GM10266 (cell line): ENCODE data around the gene FNDC10.

Experiments used
- DNase-seq: peaks from one replicate; pipeline ENCODE4 v3.0.0; 2012; ENCODE audit errors: extremely low spot score
- TF ChIP-seq, protein P1 (sequence below): IDR thresholded peaks from 2 replicates; pipeline ENCODE4 v1.5.1; 2012; ENCODE audit warnings: mild to moderate bottlenecking, low read depth; ENCODE audit not compliant: control insufficient read depth, insufficient read depth; ENCODE audit errors: missing control alignments

FNDC10 gene

DNA sequence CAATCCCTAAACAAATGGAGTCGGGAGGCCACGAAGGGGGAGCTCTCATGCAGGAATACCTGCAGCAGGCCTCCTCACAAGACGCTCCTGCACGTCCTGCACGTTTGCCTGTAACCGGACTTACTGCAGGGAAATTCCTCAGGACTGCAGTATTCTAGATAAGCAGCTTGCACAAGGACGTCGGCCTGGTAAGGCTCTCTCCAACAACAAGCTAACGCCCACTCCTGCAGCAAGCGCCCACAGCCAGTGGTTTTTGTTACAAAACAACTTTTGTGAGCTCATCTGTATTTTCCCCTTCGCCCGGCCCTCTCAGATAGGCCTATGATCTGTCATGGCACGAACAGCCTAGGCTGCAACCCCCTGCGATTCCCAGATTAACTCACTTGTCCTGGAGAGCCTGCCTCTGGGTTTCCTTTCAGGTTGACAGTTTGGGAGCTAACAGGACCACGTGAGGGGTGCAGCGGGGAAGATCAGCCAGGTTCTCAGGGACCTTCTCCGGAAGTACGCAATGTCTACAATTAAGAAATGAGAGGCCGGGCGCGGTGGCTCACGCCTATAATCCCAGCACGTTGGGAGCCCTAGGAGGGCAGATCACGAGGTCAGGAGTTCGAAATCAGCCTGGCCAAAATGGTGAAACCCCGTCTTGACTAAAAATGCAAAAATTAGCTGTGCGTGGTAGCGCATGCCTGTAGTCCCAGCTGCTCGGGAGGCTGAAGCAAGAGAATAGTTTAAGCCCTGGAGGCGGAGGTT, 14.4 kb upstream of the FNDC10 start:
- TF ChIP-seq, protein P1, sequence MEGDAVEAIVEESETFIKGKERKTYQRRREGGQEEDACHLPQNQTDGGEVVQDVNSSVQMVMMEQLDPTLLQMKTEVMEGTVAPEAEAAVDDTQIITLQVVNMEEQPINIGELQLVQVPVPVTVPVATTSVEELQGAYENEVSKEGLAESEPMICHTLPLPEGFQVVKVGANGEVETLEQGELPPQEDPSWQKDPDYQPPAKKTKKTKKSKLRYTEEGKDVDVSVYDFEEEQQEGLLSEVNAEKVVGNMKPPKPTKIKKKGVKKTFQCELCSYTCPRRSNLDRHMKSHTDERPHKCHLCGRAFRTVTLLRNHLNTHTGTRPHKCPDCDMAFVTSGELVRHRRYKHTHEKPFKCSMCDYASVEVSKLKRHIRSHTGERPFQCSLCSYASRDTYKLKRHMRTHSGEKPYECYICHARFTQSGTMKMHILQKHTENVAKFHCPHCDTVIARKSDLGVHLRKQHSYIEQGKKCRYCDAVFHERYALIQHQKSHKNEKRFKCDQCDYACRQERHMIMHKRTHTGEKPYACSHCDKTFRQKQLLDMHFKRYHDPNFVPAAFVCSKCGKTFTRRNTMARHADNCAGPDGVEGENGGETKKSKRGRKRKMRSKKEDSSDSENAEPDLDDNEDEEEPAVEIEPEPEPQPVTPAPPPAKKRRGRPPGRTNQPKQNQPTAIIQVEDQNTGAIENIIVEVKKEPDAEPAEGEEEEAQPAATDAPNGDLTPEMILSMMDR = no peak
- DNase-seq = no peak

DNA sequence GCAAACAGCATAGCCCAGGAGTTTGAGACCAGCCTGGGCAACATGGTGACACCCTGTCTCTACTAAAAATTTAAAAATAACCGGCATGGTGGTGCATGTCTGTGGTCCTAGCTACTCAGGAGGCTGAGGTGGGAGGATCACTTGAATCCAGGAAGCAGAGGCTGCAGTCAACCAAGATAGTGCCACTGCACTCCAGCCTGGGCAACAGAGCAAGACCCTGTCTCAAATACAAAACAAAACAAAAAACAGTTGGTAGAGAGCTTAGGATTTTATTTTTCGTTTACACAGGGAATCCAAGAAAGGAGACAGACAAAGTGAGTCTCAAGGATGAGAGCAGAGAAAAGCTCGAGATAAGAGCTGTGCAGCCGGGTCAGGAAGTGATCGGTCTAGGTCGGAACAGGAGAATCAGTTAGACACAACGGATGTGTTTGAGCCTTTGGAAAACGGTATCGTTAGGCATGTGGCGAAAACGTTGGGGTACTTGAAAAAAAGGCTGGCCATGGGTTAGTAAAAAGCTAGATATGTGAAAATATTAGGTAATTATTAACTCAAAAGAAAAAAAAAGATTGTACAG, 13.7 kb upstream of the FNDC10 start:
- no peak for DNase-seq
- TF ChIP-seq, protein P1 = no peak

DNA sequence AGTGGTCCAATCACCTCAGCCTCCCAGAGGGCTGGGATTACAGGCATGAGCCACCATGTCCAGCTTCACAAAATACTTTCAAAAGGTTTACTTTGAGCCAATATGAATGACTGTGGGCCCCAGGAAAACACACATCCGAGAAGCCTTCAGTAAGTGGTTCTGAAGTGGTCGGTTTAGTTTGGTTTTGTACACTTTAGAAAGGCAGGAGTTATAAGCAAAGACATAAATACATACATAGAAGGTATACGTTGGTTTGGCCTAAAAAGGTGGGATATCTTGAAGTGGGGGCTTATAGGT, 12.1 kb upstream of the FNDC10 start:
- TF ChIP-seq, protein P1 = no peak
- DNase-seq = no peak

DNA sequence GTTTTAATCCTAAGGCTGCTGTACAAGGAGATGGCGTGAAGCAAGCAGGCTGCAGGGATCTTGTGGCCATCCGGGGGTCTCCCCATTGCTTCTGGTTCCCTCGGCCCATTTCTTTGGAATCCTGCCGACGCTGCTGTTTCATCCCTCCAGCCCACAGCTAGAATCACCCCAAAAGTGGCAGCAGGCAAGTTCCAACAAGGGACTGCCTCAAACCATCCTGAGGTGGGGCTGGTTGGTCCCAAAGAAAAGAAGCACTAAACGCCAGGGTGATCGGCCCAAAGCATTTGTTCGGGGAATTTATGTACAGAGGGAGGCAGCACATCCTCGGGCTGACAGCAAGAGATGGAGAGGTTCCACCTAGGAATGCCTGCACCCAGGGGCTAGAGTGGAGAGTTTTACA, 10.9 kb upstream of the FNDC10 start:
- no peak for DNase-seq
- TF ChIP-seq, protein P1 = no peak

DNA sequence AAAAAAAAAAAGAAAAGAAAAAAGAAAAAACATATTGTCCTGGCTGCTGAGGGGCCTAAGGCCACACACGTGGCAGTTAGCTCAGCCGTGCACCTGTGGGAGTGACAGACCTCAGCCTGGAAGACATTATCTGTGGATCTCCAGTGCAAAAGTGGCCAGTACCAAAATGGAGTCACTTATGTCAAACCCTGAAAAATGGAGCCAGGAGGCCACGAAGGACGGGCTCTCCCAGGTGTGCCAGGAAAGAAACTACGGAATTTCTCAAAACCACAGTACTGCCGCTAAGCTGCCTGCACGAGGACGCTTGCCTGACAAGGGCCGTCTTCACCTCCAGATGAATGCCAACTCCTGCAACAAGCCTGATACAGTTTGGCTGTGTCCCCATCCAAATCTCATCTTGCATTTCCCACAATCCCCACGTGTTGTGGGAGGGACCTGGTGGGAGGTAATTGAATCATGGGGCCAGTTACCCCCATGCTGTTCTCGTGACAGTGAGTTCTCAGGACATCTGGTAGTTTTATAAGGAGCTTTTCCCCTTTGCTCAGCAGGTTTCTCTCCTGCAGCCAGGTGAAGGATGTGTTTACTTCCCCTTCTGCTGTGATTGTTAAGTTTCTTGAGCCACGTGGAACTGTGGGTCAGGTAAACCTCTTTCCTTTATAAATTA, 10.0 kb upstream of the FNDC10 start:
- no peak for DNase-seq
- TF ChIP-seq, protein P1 = no peak

DNA sequence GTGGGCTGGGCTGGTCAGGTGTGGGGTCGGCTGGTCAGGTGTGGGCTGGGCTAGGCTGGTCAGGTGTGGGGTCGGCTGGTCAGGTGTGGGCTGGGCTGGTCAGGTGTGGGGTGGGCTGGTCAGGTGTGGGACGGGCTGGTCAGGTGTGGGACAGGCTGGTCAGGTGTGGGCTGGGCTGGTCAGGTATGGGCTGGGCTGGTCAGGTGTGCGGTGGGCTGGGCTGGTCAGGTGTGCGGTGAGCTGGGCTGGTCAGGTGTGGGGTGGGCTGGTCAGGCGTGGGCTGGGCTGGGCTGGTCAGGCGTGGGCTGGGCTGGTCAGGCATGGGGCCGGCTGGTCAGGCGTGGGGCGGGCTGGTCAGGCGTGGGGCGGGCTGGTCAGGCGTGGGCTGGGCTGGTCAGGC, 6.3 kb upstream of the FNDC10 start:
- TF ChIP-seq, protein P1 = no peak
- DNase-seq = no peak

DNA sequence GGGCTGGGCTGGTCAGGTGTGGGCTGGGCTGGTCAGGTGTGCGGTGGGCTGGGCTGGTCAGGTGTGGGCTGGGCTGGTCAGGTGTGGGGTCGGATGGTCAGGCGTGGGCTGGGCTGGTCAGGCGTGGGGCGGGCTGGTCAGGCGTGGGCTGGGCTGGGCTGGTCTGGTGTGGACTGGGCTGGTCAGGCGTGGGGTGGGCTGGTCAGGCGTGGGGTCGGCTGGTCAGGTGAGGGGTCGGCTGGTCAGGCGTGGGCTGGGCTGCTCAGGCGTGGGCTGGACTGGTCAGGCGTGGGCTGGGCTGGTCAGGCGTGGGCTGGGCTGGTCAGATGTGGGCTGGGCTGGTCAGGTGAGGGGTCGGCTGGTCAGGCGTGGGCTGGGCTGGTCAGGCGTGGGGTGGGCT, 5.8 kb upstream of the FNDC10 start:
- TF ChIP-seq, protein P1 = no peak
- no peak for DNase-seq
